ENCODE data around the gene AGBL4. TPM values are rescaled to one million over a fixed set of nuclear protein-coding genes. Genes with fewer than 3 reads are reported as not detected.

AGBL4 gene
- total RNA-seq, 1 experiment from 2014 or later, result not detected

DNA sequence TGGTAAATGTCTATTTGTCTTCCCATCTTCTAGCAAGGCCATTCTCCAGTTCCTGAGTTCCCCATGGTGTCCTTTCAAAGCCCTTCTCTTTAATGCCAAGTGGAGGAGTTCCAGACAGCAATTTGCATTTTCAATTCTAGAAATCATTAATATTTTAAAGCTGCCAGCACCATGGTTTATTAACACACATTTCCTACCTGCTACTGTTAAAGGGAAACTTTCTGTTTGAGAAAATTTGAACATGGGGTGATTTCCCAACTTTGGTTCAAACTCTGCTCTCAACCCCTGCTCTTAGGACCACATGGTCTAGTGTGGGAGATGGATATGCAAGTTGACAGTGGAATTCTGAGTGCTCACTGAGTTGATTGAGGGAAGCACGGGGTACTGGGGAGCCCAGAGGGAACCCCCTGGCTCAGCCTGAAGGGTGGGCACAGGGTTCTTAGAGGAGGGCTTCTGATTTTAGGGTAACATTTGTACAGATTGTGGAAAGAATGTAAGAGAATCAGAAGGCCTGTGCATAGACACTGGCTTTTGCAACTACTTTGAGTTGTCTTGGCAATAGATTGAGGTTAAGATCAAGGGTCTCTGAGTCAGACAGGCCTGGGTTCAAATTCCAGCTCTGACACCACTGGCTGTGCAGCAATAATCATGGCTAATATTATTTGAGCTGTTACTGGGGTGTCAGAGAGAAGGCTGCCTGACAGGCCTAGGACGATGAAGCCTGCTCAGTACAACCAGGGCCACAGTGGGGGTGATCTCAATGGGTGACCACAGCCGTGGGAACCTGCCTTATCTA, 1344.8 kb downstream of the AGBL4 start:
- H3K9me3 ChIP-seq, result no peaks in the 10 kb centered on the region
- no peaks in the 10 kb centered on the region for H3K27me3 Mint-ChIP-seq (ENCODE audit: insufficient read depth, unreplicated experiment)
- H3K36me3 Mint-ChIP-seq (ENCODE audit: insufficient read depth, unreplicated experiment), result no peaks in the 10 kb centered on the region
- no peaks in the 10 kb centered on the region for H3K4me1 ChIP-seq
- no peaks in the 10 kb centered on the region for H3K27me3 ChIP-seq (replicated peaks; ENCODE audit: control insufficient read depth, insufficient read depth, low read length)
- no peaks in the 10 kb centered on the region for H3K4me1 Mint-ChIP-seq (ENCODE audit: low read depth, unreplicated experiment)
- DNase-seq, result no peak
- BruUV-seq (replicated peaks), result no TSS peak
- H3K4me3 ChIP-seq (ENCODE audit: low read depth, low read length), result no peak overlapping the region
- ChIA-PET CTCF (interaction anchor here (2.0 kb wide), 1 partner anchor 74 kb away, joined by 4 read pairs; no protein-coding TSS in a partner anchor), POLR2A (no interaction called here)
- no peaks in the 10 kb centered on the region for H3K9me3 Mint-ChIP-seq (ENCODE audit: unreplicated experiment)
- intact Hi-C loops (cut with micrococcal nuclease; ENCODE audit: unreplicated experiment), result no loop called here
- no peak overlapping the region for H3K4me3 Mint-ChIP-seq (ENCODE audit: unreplicated experiment)
- H3K36me3 ChIP-seq (ENCODE audit: control insufficient read depth, insufficient read depth, low read length), result no peaks in the 10 kb centered on the region
- no peak overlapping the region for H3K27ac Mint-ChIP-seq (ENCODE audit: unreplicated experiment)
- TF ChIP-seq, protein P1, sequence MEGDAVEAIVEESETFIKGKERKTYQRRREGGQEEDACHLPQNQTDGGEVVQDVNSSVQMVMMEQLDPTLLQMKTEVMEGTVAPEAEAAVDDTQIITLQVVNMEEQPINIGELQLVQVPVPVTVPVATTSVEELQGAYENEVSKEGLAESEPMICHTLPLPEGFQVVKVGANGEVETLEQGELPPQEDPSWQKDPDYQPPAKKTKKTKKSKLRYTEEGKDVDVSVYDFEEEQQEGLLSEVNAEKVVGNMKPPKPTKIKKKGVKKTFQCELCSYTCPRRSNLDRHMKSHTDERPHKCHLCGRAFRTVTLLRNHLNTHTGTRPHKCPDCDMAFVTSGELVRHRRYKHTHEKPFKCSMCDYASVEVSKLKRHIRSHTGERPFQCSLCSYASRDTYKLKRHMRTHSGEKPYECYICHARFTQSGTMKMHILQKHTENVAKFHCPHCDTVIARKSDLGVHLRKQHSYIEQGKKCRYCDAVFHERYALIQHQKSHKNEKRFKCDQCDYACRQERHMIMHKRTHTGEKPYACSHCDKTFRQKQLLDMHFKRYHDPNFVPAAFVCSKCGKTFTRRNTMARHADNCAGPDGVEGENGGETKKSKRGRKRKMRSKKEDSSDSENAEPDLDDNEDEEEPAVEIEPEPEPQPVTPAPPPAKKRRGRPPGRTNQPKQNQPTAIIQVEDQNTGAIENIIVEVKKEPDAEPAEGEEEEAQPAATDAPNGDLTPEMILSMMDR (IDR thresholded peaks at IDR 0.05; ENCODE audit: insufficient read depth in 1 of 2, low read depth in 1 of 2, low read length in 1 of 2, severe bottlenecking in 1 of 2, unreplicated experiment in 1 of 2), result no peak

DNA sequence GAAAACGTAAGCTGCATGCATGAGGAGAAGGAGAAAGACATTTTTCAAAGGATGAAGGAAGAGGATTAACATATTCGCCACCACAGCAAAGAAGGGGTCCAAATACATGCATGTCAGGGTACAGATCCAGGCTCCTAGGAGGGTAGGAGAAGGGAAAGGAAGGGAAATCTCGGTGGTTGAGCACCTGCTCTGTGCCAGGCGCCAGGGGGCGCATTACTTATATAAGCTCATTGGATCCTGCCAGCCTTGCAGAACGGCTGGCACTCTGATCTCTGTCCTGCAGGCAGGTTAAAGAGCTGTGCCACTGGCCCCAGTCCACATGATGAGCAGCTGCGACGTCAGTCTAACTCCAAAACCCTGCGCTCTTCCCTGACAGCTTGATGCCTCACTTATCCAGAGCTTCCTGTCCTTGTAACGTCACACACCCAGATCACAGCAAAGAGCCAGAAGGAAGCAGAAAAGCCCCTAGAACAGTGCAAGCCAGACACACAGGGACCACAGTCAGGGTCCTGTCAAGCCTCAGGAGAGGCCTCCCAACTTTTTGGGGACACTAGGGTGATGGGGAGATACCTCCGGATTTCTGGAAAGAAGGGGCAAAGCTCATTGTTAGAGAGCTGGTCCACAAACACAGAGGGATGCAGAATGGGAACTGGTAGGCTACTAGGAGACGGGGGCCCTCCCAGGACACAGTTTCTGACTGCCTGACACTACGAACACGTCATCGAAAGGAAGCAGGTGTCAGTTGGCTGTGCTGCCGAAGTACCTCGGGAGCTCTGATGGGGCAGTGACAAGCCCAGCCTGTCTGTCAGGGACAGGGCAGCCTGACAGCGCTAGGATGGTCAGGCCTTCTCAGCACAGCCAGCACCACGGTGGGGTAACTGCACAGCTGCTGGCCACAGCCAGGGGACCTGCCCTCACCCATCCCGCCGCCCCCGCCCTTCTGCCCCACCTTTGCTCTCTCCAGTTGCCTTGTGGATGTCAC, 1346.2 kb downstream of the AGBL4 start:
- no peak overlapping the region for H3K27ac Mint-ChIP-seq (ENCODE audit: unreplicated experiment)
- CTCF ChIA-PET, result interaction anchor here (1.0 to 2.0 kb wide), 12 partner anchors 9 to 193 kb away, joined by 3 to 68 read pairs (median 4); no protein-coding TSS in a partner anchor

More for the DNA sequence above, 1346.2 kb downstream of the AGBL4 start:
- Mint-ChIP-seq H3K9me3 (ENCODE audit: unreplicated experiment) (no peaks in the 10 kb centered on the region), H3K4me1 (ENCODE audit: low read depth, unreplicated experiment) (no peaks in the 10 kb centered on the region), H3K36me3 (ENCODE audit: insufficient read depth, unreplicated experiment) (no peaks in the 10 kb centered on the region), H3K27me3 (ENCODE audit: insufficient read depth, unreplicated experiment) (no peaks in the 10 kb centered on the region), H3K4me3 (ENCODE audit: unreplicated experiment) (no peak overlapping the region)
- H3K27me3 ChIP-seq (replicated peaks; ENCODE audit: control insufficient read depth, insufficient read depth, low read length), result no peaks in the 10 kb centered on the region
- no peaks in the 10 kb centered on the region for H3K9me3 ChIP-seq
- TF ChIP-seq, protein P1 (IDR thresholded peaks at IDR 0.05; ENCODE audit: insufficient read depth in 1 of 2, low read depth in 1 of 2, low read length in 1 of 2, severe bottlenecking in 1 of 2, unreplicated experiment in 1 of 2), result peak; percentile 63 to 66
- H3K4me3 ChIP-seq (ENCODE audit: low read depth, low read length), result no peak overlapping the region
- no peaks in the 10 kb centered on the region for H3K4me1 ChIP-seq
- intact Hi-C loops (cut with micrococcal nuclease; ENCODE audit: unreplicated experiment), result loop anchor here (1.0 kb wide), 1 partner anchor 140 kb away; no protein-coding TSS in a partner anchor
- peak; percentile 44 to 58 for DNase-seq
- H3K36me3 ChIP-seq (ENCODE audit: control insufficient read depth, insufficient read depth, low read length), result no peaks in the 10 kb centered on the region
- POLR2A ChIA-PET, result no interaction called here
- BruUV-seq (replicated peaks), result no TSS peak
